Karpas-422 (cell line): ENCODE measurements around the gene RSRP1. TPM values are rescaled to one million over a fixed set of nuclear protein-coding genes. Genes with fewer than 3 reads are reported as not detected.

ENCODE experiments used
- DNase-seq: peaks from one replicate; pipeline ENCODE4 v3.0.0-alpha.2; 2015
- H2AFZ ChIP-seq: fragments of 200-600 bp; sonication (generic); 2 replicates; pipeline ENCODE4 v1.6.1; 2014; ENCODE audit warnings: antibody characterized with exemption, low read length, mixed read lengths
- H3K27ac ChIP-seq: fragments of 200-600 bp; sonication (generic); 2 replicates; pipeline ENCODE4 v1.5.1; 2014; ENCODE audit warnings: mild to moderate bottlenecking, low read length, moderate library complexity
- H3K27me3 ChIP-seq: fragments of 200-600 bp; sonication (generic); 2 replicates; pipeline ENCODE4 v1.6.1; 2014; ENCODE audit warnings: low read length, mixed read lengths
- H3K36me3 ChIP-seq: fragments of 200-600 bp; sonication (generic); 2 replicates; pipeline ENCODE4 v1.6.1; 2014; ENCODE audit warnings: low read length, mixed read lengths; ENCODE audit not compliant: insufficient read depth
- H3K4me1 ChIP-seq: fragments of 200-600 bp; sonication (generic); 2 replicates; pipeline ENCODE4 v1.6.1; 2014; ENCODE audit warnings: mild to moderate bottlenecking, low read length, mixed read lengths
- H3K4me2 ChIP-seq: fragments of 200-600 bp; sonication (generic); 2 replicates; pipeline ENCODE4 v1.6.1; 2014; ENCODE audit warnings: low read length, low read depth, mild to moderate bottlenecking; ENCODE audit not compliant: poor library complexity, severe bottlenecking
- H3K4me3 ChIP-seq: fragments of 200-600 bp; sonication (generic); 2 replicates; pipeline ENCODE4 v1.5.1; 2014; ENCODE audit warnings: mild to moderate bottlenecking, antibody characterized with exemption, low read length, mixed read lengths
- H3K79me2 ChIP-seq: fragments of 200-600 bp; sonication (generic); 2 replicates; pipeline ENCODE4 v1.6.1; 2014; ENCODE audit warnings: mild to moderate bottlenecking, low read length, mixed read lengths
- H3K9ac ChIP-seq: fragments of 200-600 bp; sonication (generic); 2 replicates; pipeline ENCODE4 v1.6.0; 2014; ENCODE audit warnings: low read length
- H3K9me2 ChIP-seq: fragments of 200-600 bp; sonication (generic), shearing (Covaris generic); replicated peaks from 2 replicates; pipeline ENCODE4 v1.6.0; 2014; ENCODE audit warnings: mild to moderate bottlenecking, low read length, moderate library complexity; ENCODE audit not compliant: insufficient read depth
- H3K9me3 ChIP-seq: fragments of 300-700, 200-600 bp; sonication (generic); 2 replicates; pipeline ENCODE4 v1.6.1; 2014; ENCODE audit warnings: low read length, mixed read lengths
- H4K20me1 ChIP-seq: fragments of 200-600 bp; sonication (generic); 2 replicates; pipeline ENCODE4 v1.6.1; 2014; ENCODE audit warnings: mild to moderate bottlenecking, antibody characterized with exemption, low read length, low read depth; ENCODE audit not compliant: insufficient read depth
- total RNA-seq: library from RNA; depleted of rRNA; stranded (reverse); fragments of >200 nt; shearing (Covaris generic); gene quantifications from 2 replicates; pipeline ENCODE4 v1.2.3, GENCODE V29; 2014; ENCODE audit warnings: low replicate concordance

RSRP1 gene
- total RNA-seq, 1 experiment from 2014 or later, result 155 TPM

GRCh38 chr1:25208092-25208491 lies 39.2 kb downstream of the RSRP1 start:
- H2AFZ ChIP-seq, result no peak overlapping the region
- no peaks in the 10 kb centered on the region for H3K9me3 ChIP-seq
- no peaks in the 10 kb centered on the region for H4K20me1 ChIP-seq
- no peak overlapping the region for H3K4me3 ChIP-seq
- no peaks in the 10 kb centered on the region for H3K9me2 ChIP-seq
- no peak for DNase-seq
- H3K4me1 ChIP-seq, result peaks cover 15% of the 10 kb centered on the region; the same call in 1 of the 2 replicates
- no peaks in the 10 kb centered on the region for H3K27me3 ChIP-seq
- no peaks in the 10 kb centered on the region for H3K36me3 ChIP-seq
- no peak overlapping the region for H3K4me2 ChIP-seq
- H3K9ac ChIP-seq, result no peak overlapping the region
- H3K79me2 ChIP-seq, result no peaks in the 10 kb centered on the region
- H3K27ac ChIP-seq, result no peak overlapping the region

- no peaks in the 10 kb centered on the region for H3K27me3 ChIP-seq
- H3K79me2 ChIP-seq, result no peaks in the 10 kb centered on the region
- H2AFZ ChIP-seq, result no peak overlapping the region
- H3K27ac ChIP-seq, result no peak overlapping the region
- no peaks in the 10 kb centered on the region for H3K9me2 ChIP-seq
- DNase-seq, result no peak
- H4K20me1 ChIP-seq, result no peaks in the 10 kb centered on the region
- no peaks in the 10 kb centered on the region for H3K9me3 ChIP-seq
- H3K4me2 ChIP-seq, result no peak overlapping the region
- no peak overlapping the region for H3K4me3 ChIP-seq
- no peak overlapping the region for H3K9ac ChIP-seq
- peaks cover 15% of the 10 kb centered on the region; the same call in 1 of the 2 replicates for H3K4me1 ChIP-seq
- no peaks in the 10 kb centered on the region for H3K36me3 ChIP-seq
These were observed 41.1 kb downstream of the RSRP1 start for GRCh38 chr1:25206201-25206600.

- Histone ChIP-seq H2AFZ (no peak overlapping the region), H3K4me3 (no peak overlapping the region), H3K79me2 (no peaks in the 10 kb centered on the region), H3K27ac (no peak overlapping the region), H3K36me3 (no peaks in the 10 kb centered on the region), H3K9ac (no peak overlapping the region), H3K4me1 (peaks cover 15% of the 10 kb centered on the region; the same call in 1 of the 2 replicates), H3K4me2 (no peak overlapping the region), H3K27me3 (no peaks in the 10 kb centered on the region), H4K20me1 (no peaks in the 10 kb centered on the region), H3K9me3 (no peaks in the 10 kb centered on the region), H3K9me2 (no peaks in the 10 kb centered on the region)
- DNase-seq, result no peak
These were observed 41.5 kb downstream of the RSRP1 start for GRCh38 chr1:25205786-25206185.

GRCh38 chr1:25204797-25205480 lies 42.3 kb downstream of the RSRP1 start:
- no peaks in the 10 kb centered on the region for H3K9me3 ChIP-seq
- no peaks in the 10 kb centered on the region for H3K36me3 ChIP-seq
- H3K4me3 ChIP-seq, result no peak overlapping the region
- no peak overlapping the region for H3K27ac ChIP-seq
- H2AFZ ChIP-seq, result no peak overlapping the region
- H4K20me1 ChIP-seq, result no peaks in the 10 kb centered on the region
- peak; percentile 81 for DNase-seq
- no peaks in the 10 kb centered on the region for H3K9me2 ChIP-seq
- H3K4me2 ChIP-seq, result no peak overlapping the region
- H3K4me1 ChIP-seq, result peaks cover 15% of the 10 kb centered on the region; the same call in 1 of the 2 replicates
- no peaks in the 10 kb centered on the region for H3K79me2 ChIP-seq
- no peaks in the 10 kb centered on the region for H3K27me3 ChIP-seq
- no peak overlapping the region for H3K9ac ChIP-seq

- no peaks in the 10 kb centered on the region for H3K27me3 ChIP-seq
- H3K9ac ChIP-seq, result no peak overlapping the region
- peaks cover 35% of the 10 kb centered on the region for H3K4me1 ChIP-seq
- H3K36me3 ChIP-seq, result no peaks in the 10 kb centered on the region
- H2AFZ ChIP-seq, result no peak overlapping the region
- no peaks in the 10 kb centered on the region for H3K9me2 ChIP-seq
- no peak overlapping the region for H3K27ac ChIP-seq
- no peaks in the 10 kb centered on the region for H3K9me3 ChIP-seq
- H3K4me2 ChIP-seq, result no peak overlapping the region
- no peak overlapping the region for H3K4me3 ChIP-seq
- no peaks in the 10 kb centered on the region for H3K79me2 ChIP-seq
- no peak for DNase-seq
- H4K20me1 ChIP-seq, result no peaks in the 10 kb centered on the region
These were observed 46.2 kb downstream of the RSRP1 start for GRCh38 chr1:25201006-25201405.

GRCh38 chr1:25199819-25200620 lies 47.2 kb downstream of the RSRP1 start:
- Histone ChIP-seq H3K9ac (no peak overlapping the region), H3K27ac (no peak overlapping the region)
- DNase-seq, result no peak

GRCh38 chr1:25198663-25199252 lies 48.5 kb downstream of the RSRP1 start:
- H3K79me2 ChIP-seq, result no peaks in the 10 kb centered on the region
- H3K9ac ChIP-seq, result peak overlapping the region; percentile 57

More at GRCh38 chr1:25199819-25200620, 47.2 kb downstream of the RSRP1 start:
- H3K9me2 ChIP-seq, result no peaks in the 10 kb centered on the region
- no peaks in the 10 kb centered on the region for H3K79me2 ChIP-seq
- H3K4me2 ChIP-seq, result no peak overlapping the region
- no peaks in the 10 kb centered on the region for H3K27me3 ChIP-seq
- H3K9me3 ChIP-seq, result no peaks in the 10 kb centered on the region
- no peaks in the 10 kb centered on the region for H4K20me1 ChIP-seq
- peaks cover 27% of the 10 kb centered on the region for H3K4me1 ChIP-seq
- H3K4me3 ChIP-seq, result no peak overlapping the region
- H2AFZ ChIP-seq, result no peak overlapping the region
- H3K36me3 ChIP-seq, result no peaks in the 10 kb centered on the region

More at GRCh38 chr1:25198663-25199252, 48.5 kb downstream of the RSRP1 start:
- Histone ChIP-seq H3K9me3 (no peaks in the 10 kb centered on the region), H2AFZ (peak overlapping the region; percentile 2; the same call in 1 of the 2 replicates), H3K4me2 (peak overlapping the region; percentile 76), H3K4me1 (peaks cover 26% of the 10 kb centered on the region), H3K27ac (no peak overlapping the region), H3K27me3 (no peaks in the 10 kb centered on the region), H3K36me3 (no peaks in the 10 kb centered on the region), H4K20me1 (no peaks in the 10 kb centered on the region), H3K4me3 (peak overlapping the region; percentile 31), H3K9me2 (no peaks in the 10 kb centered on the region)
- DNase-seq, result peak; percentile 83
